GM12891 (cell line): ENCODE data around the gene ANKS1A.

ENCODE experiments used
- POLR2A ChIP-seq: IDR thresholded peaks from 2 replicates; pipeline ENCODE4 v1.6.1; 2011; ENCODE audit warnings: low read depth, low read length, control low read depth
- POLR2AphosphoS5 ChIP-seq: IDR thresholded peaks from 2 replicates; pipeline ENCODE4 v1.6.1; 2011; ENCODE audit warnings: low read depth, low read length, control low read depth
- SPI1 ChIP-seq: IDR thresholded peaks from 2 replicates; pipeline ENCODE4 v1.6.1; 2011; ENCODE audit warnings: low read depth, low read length, control low read depth
- TAF1 ChIP-seq: IDR thresholded peaks from 2 replicates; pipeline ENCODE4 v1.6.1; 2011; ENCODE audit warnings: low read depth, low read length, control low read depth

- TF ChIP-seq TAF1, result no peak
- no peak for TF ChIP-seq POLR2AphosphoS5
- no peak for TF ChIP-seq POLR2A
- peak; percentile 25; the same call in 1 of the 2 replicates for TF ChIP-seq SPI1
Observed at GRCh38 chr6:35034411-35035191, 145.5 kb downstream of the ANKS1A start.
